UCSD-AML1 (cell line): ENCODE data around the gene POU4F3.
"Not testable (repeated sequence)": the region's sequence is repeated elsewhere in the genome, so short reads cannot be mapped to it uniquely, and the experiment has no call there.

Experiments
- DNase-seq: peaks from one replicate; lab custom pipeline; 2025; ENCODE audit not compliant: unreplicated experiment; lab: John Stamatoyannopoulos, UW

Gene POU4F3

GRCh38 chr5:146338774-146339714 is at the start of gene POU4F3:
POU4F3 (plus strand) TSS chr5:146338839; CDS start chr5:146339113, 274 bp downstream.
- DNase-seq = no peak

GRCh38 chr5:146290318-146290717 is 48.3 kb upstream of the POU4F3 start:
- no peak for DNase-seq

GRCh38 chr5:146291421-146292074 is 47.1 kb upstream of the POU4F3 start:
- no peak for DNase-seq

GRCh38 chr5:146296245-146296644 is 42.4 kb upstream of the POU4F3 start:
- DNase-seq = no peak

GRCh38 chr5:146298920-146299319 is 39.7 kb upstream of the POU4F3 start:
- DNase-seq = not testable (repeated sequence)

GRCh38 chr5:146301626-146302025 is 37.0 kb upstream of the POU4F3 start:
- DNase-seq = no peak

GRCh38 chr5:146302406-146302805 is 36.2 kb upstream of the POU4F3 start:
- no peak for DNase-seq

GRCh38 chr5:146306838-146307237 is 31.8 kb upstream of the POU4F3 start:
- DNase-seq = no peak

GRCh38 chr5:146307796-146308195 is 30.8 kb upstream of the POU4F3 start:
- DNase-seq = no peak

GRCh38 chr5:146310540-146310939 is 28.1 kb upstream of the POU4F3 start:
- DNase-seq = no peak

- DNase-seq = no peak
Measured at GRCh38 chr5:146311278-146311677, 27.4 kb upstream of the POU4F3 start.

- DNase-seq = peak; percentile 52
Measured at GRCh38 chr5:146313027-146313426, 25.6 kb upstream of the POU4F3 start.

GRCh38 chr5:146321571-146321970 is 17.1 kb upstream of the POU4F3 start:
- DNase-seq = no peak

GRCh38 chr5:146327257-146327870 is 11.3 kb upstream of the POU4F3 start:
- DNase-seq = no peak

- DNase-seq = no peak
Measured at GRCh38 chr5:146327989-146328388, 10.7 kb upstream of the POU4F3 start.

- no peak for DNase-seq
Measured at GRCh38 chr5:146329697-146330096, 8.9 kb upstream of the POU4F3 start.

- DNase-seq = no peak
Measured at GRCh38 chr5:146331423-146331822, 7.2 kb upstream of the POU4F3 start.

GRCh38 chr5:146334074-146334533 is 4.5 kb upstream of the POU4F3 start:
- no peak for DNase-seq

GRCh38 chr5:146336197-146336596 is 2.4 kb upstream of the POU4F3 start:
- DNase-seq = no peak

GRCh38 chr5:146337264-146337904 is 1.3 kb upstream of the POU4F3 start:
- no peak for DNase-seq

GRCh38 chr5:146337928-146338327 is 711 bp upstream of the POU4F3 start:
- DNase-seq = no peak
